SK-N-SH treated with all-trans-retinoic acid at 6 μM for 48 hours (cell line): ENCODE results near the gene GP1BA.

ENCODE experiments used
- ATAC-seq: fragments of 200-7000 bp; cut with Tn5 transposase; 3 replicates; pipeline ENCODE4 v1.9.1; 2020; ENCODE audit warnings: mild to moderate bottlenecking, moderate library complexity
- ARNTL ChIP-seq: fragments of 450-650 bp; formaldehyde crosslinking; IDR thresholded peaks from 2 replicates; pipeline ENCODE4 v1.5.0; 2020; ENCODE audit warnings: low read depth, mild to moderate bottlenecking, moderate library complexity, borderline replicate concordance
- BACH2 ChIP-seq: fragments of 250-450 bp; sonication (Bioruptor Pico); IDR thresholded peaks from 2 replicates; pipeline ENCODE4 v1.9.0; 2021; ENCODE audit warnings: mild to moderate bottlenecking, borderline replicate concordance
- CSDC2 ChIP-seq: fragments of 250-450 bp; sonication (Bioruptor Pico); IDR thresholded peaks from 2 replicates; pipeline ENCODE4 v1.5.0; 2020; ENCODE audit warnings: mild to moderate bottlenecking, moderate library complexity
- CSRNP3 ChIP-seq: fragments of 250-450 bp; sonication (Bioruptor Pico); IDR thresholded peaks from 2 replicates; pipeline ENCODE4 v1.5.1; 2021; ENCODE audit warnings: mild to moderate bottlenecking, moderate library complexity
- ESRRG ChIP-seq: fragments of 250-450 bp; sonication (Bioruptor Pico); IDR thresholded peaks from 2 replicates; pipeline ENCODE4 v1.6.1; 2021; ENCODE audit warnings: mild to moderate bottlenecking
- GLIS3 ChIP-seq: fragments of 250-450 bp; sonication (Bioruptor Pico); IDR thresholded peaks from 2 replicates; pipeline ENCODE4 v1.5.0; 2020; ENCODE audit warnings: mild to moderate bottlenecking, moderate library complexity
- ISL1 ChIP-seq: fragments of 250-450 bp; sonication (Bioruptor Pico); IDR thresholded peaks from 2 replicates; pipeline ENCODE4 v2.1.2; 2022; ENCODE audit warnings: mild to moderate bottlenecking, moderate library complexity
- OSR1 ChIP-seq: fragments of 250-450 bp; sonication (Bioruptor Pico); IDR thresholded peaks from 2 replicates; pipeline ENCODE4 v1.8.0; 2022; ENCODE audit warnings: moderate library complexity, mild to moderate bottlenecking, inconsistent platforms
- POU6F1 ChIP-seq: fragments of 250-450 bp; sonication (Bioruptor Pico); IDR thresholded peaks from 2 replicates; pipeline ENCODE4 v1.8.0; 2021; ENCODE audit warnings: low read depth, mild to moderate bottlenecking, moderate library complexity, borderline replicate concordance
- PPARA ChIP-seq: fragments of 250-450 bp; sonication (Bioruptor Pico); IDR thresholded peaks from 2 replicates; pipeline ENCODE4 v1.5.0; 2020; ENCODE audit warnings: mild to moderate bottlenecking, borderline replicate concordance
- RARB ChIP-seq: fragments of 250-450 bp; sonication (Bioruptor Pico); IDR thresholded peaks from 2 replicates; pipeline ENCODE4 v1.8.0; 2021; ENCODE audit warnings: mild to moderate bottlenecking, moderate library complexity
- TCF4 ChIP-seq: fragments of 250-450 bp; sonication (Bioruptor Pico); IDR thresholded peaks from 2 replicates; pipeline ENCODE4 v1.8.0; 2021; ENCODE audit warnings: mild to moderate bottlenecking, moderate library complexity, borderline replicate concordance
- TOX ChIP-seq: fragments of 250-450 bp; sonication (Bioruptor Pico); IDR thresholded peaks from 2 replicates; pipeline ENCODE4 v1.8.0; 2021; ENCODE audit warnings: mild to moderate bottlenecking, moderate library complexity, borderline replicate concordance
- TSHZ2 ChIP-seq: fragments of 250-450 bp; sonication (Bioruptor Pico); IDR thresholded peaks from 2 replicates; pipeline ENCODE4 v1.5.0; 2020; ENCODE audit warnings: mild to moderate bottlenecking, moderate library complexity
- ZFP3 ChIP-seq: fragments of 250-450 bp; sonication (Bioruptor Pico); IDR thresholded peaks from 2 replicates; pipeline ENCODE4 v1.5.0; 2020; ENCODE audit warnings: mild to moderate bottlenecking, moderate library complexity
- ZFP30 ChIP-seq: fragments of 450-650 bp; formaldehyde crosslinking; IDR thresholded peaks from 2 replicates; pipeline ENCODE4 v1.5.0; 2022; ENCODE audit warnings: mild to moderate bottlenecking, moderate library complexity
- ZNF565 ChIP-seq: fragments of 450-650 bp; formaldehyde crosslinking; conservative IDR thresholded peaks from 2 replicates; pipeline ENCODE4 v1.5.0; 2020; ENCODE audit warnings: low read depth, mild to moderate bottlenecking, moderate library complexity
- ZNF70 ChIP-seq: fragments of 450-650 bp; formaldehyde crosslinking; IDR thresholded peaks from 2 replicates; pipeline ENCODE4 v1.5.0; 2020; ENCODE audit warnings: mild to moderate bottlenecking, moderate library complexity
- ZNF8 ChIP-seq: fragments of 450-650 bp; formaldehyde crosslinking; IDR thresholded peaks from 2 replicates; pipeline ENCODE4 v1.5.0; 2020; ENCODE audit warnings: mild to moderate bottlenecking, moderate library complexity

The GP1BA gene

GRCh38 chr17:4892499-4893221 is 39.4 kb upstream of the GP1BA start:
- TF ChIP-seq GLIS3 (CRISPR knock-in tag): no peak
- no peak for ATAC-seq

- no peak for ATAC-seq
- TF ChIP-seq CSDC2 (CRISPR knock-in tag): no peak
- TF ChIP-seq BACH2 (CRISPR knock-in tag): no peak
- TF ChIP-seq CSRNP3 (CRISPR knock-in tag): no peak
- no peak for TF ChIP-seq TCF4 (CRISPR knock-in tag)
- TF ChIP-seq PPARA: no peak
- TF ChIP-seq RARB: no peak
- no peak for TF ChIP-seq OSR1 (CRISPR knock-in tag)
- TF ChIP-seq ZFP30: no peak
- no peak for TF ChIP-seq ZNF70 (CRISPR knock-in tag)
- no peak for TF ChIP-seq ZFP3 (CRISPR knock-in tag)
- no peak for TF ChIP-seq POU6F1 (CRISPR knock-in tag)
- TF ChIP-seq ARNTL (CRISPR knock-in tag): no peak
- TF ChIP-seq, all 23 proteins: peak for 0
Measured at GRCh38 chr17:4893272-4893671, 38.8 kb upstream of the GP1BA start.

- TF ChIP-seq ZNF8 (CRISPR knock-in tag) (no peak), ARNTL (CRISPR knock-in tag) (no peak), OSR1 (CRISPR knock-in tag) (no peak), GLIS3 (CRISPR knock-in tag) (no peak)
- no peak for ATAC-seq
Measured at GRCh38 chr17:4893721-4894560, 38.1 kb upstream of the GP1BA start.

GRCh38 chr17:4895121-4895520 is 37.0 kb upstream of the GP1BA start:
- TF ChIP-seq CSRNP3 (CRISPR knock-in tag) (no peak), ZNF8 (CRISPR knock-in tag) (no peak), CSDC2 (CRISPR knock-in tag) (no peak), ZFP3 (CRISPR knock-in tag) (no peak), ZNF70 (CRISPR knock-in tag) (no peak), TSHZ2 (CRISPR knock-in tag) (no peak), TOX (no peak), BACH2 (CRISPR knock-in tag) (no peak), ZNF565 (CRISPR knock-in tag) (no peak), POU6F1 (CRISPR knock-in tag) (no peak), ZFP30 (no peak), TCF4 (CRISPR knock-in tag) (no peak), ISL1 (CRISPR knock-in tag) (no peak), RARB (no peak), ESRRG (CRISPR knock-in tag) (no peak)
- no peak for ATAC-seq
